SK-N-SH treated with all-trans-retinoic acid at 6 μM for 48 hours (cell line): ENCODE data around the gene MOCOS.

Experiments
- ATAC-seq: fragments of 200-7000 bp; cut with Tn5 transposase; 3 replicates; pipeline ENCODE4 v1.9.1; 2020; ENCODE audit warnings: mild to moderate bottlenecking, moderate library complexity
- ARNTL ChIP-seq: fragments of 450-650 bp; formaldehyde crosslinking; IDR thresholded peaks from 2 replicates; pipeline ENCODE4 v1.5.0; 2020; ENCODE audit warnings: low read depth, mild to moderate bottlenecking, moderate library complexity, borderline replicate concordance
- BACH2 ChIP-seq: fragments of 250-450 bp; sonication (Bioruptor Pico); IDR thresholded peaks from 2 replicates; pipeline ENCODE4 v1.9.0; 2021; ENCODE audit warnings: mild to moderate bottlenecking, borderline replicate concordance
- CREB5 ChIP-seq: fragments of 250-450 bp; sonication (Bioruptor Pico); IDR thresholded peaks from 2 replicates; pipeline ENCODE4 v1.5.1; 2020; ENCODE audit warnings: low read depth, mild to moderate bottlenecking, moderate library complexity
- CSRNP3 ChIP-seq: fragments of 250-450 bp; sonication (Bioruptor Pico); IDR thresholded peaks from 2 replicates; pipeline ENCODE4 v1.5.1; 2021; ENCODE audit warnings: mild to moderate bottlenecking, moderate library complexity
- ESRRG ChIP-seq: fragments of 250-450 bp; sonication (Bioruptor Pico); IDR thresholded peaks from 2 replicates; pipeline ENCODE4 v1.6.1; 2021; ENCODE audit warnings: mild to moderate bottlenecking
- GLIS3 ChIP-seq: fragments of 250-450 bp; sonication (Bioruptor Pico); IDR thresholded peaks from 2 replicates; pipeline ENCODE4 v1.5.0; 2020; ENCODE audit warnings: mild to moderate bottlenecking, moderate library complexity
- ISL1 ChIP-seq: fragments of 250-450 bp; sonication (Bioruptor Pico); IDR thresholded peaks from 2 replicates; pipeline ENCODE4 v2.1.2; 2022; ENCODE audit warnings: mild to moderate bottlenecking, moderate library complexity
- OSR1 ChIP-seq: fragments of 250-450 bp; sonication (Bioruptor Pico); IDR thresholded peaks from 2 replicates; pipeline ENCODE4 v1.8.0; 2022; ENCODE audit warnings: moderate library complexity, mild to moderate bottlenecking, inconsistent platforms
- PATZ1 ChIP-seq: fragments of 250-450 bp; sonication (Bioruptor Pico); IDR thresholded peaks from 2 replicates; pipeline ENCODE4 v1.8.0; 2020; ENCODE audit warnings: mild to moderate bottlenecking, moderate library complexity, borderline replicate concordance
- POU6F1 ChIP-seq: fragments of 250-450 bp; sonication (Bioruptor Pico); IDR thresholded peaks from 2 replicates; pipeline ENCODE4 v1.8.0; 2021; ENCODE audit warnings: low read depth, mild to moderate bottlenecking, moderate library complexity, borderline replicate concordance
- RARB ChIP-seq: fragments of 250-450 bp; sonication (Bioruptor Pico); IDR thresholded peaks from 2 replicates; pipeline ENCODE4 v1.8.0; 2021; ENCODE audit warnings: mild to moderate bottlenecking, moderate library complexity
- SNAI2 ChIP-seq: fragments of 250-450 bp; sonication (Bioruptor Pico); IDR thresholded peaks from 2 replicates; pipeline ENCODE4 v1.5.0; 2020; ENCODE audit warnings: mild to moderate bottlenecking, moderate library complexity
- TCF4 ChIP-seq: fragments of 250-450 bp; sonication (Bioruptor Pico); IDR thresholded peaks from 2 replicates; pipeline ENCODE4 v1.8.0; 2021; ENCODE audit warnings: mild to moderate bottlenecking, moderate library complexity, borderline replicate concordance
- ZC3H10 ChIP-seq: fragments of 250-450 bp; sonication (Bioruptor Pico); IDR thresholded peaks from 2 replicates; pipeline ENCODE4 v1.5.1; 2021; ENCODE audit warnings: mild to moderate bottlenecking, moderate library complexity
- ZFP3 ChIP-seq: fragments of 250-450 bp; sonication (Bioruptor Pico); IDR thresholded peaks from 2 replicates; pipeline ENCODE4 v1.5.0; 2020; ENCODE audit warnings: mild to moderate bottlenecking, moderate library complexity
- ZFP30 ChIP-seq: fragments of 450-650 bp; formaldehyde crosslinking; IDR thresholded peaks from 2 replicates; pipeline ENCODE4 v1.5.0; 2022; ENCODE audit warnings: mild to moderate bottlenecking, moderate library complexity
- ZNF565 ChIP-seq: fragments of 450-650 bp; formaldehyde crosslinking; conservative IDR thresholded peaks from 2 replicates; pipeline ENCODE4 v1.5.0; 2020; ENCODE audit warnings: low read depth, mild to moderate bottlenecking, moderate library complexity
- ZNF70 ChIP-seq: fragments of 450-650 bp; formaldehyde crosslinking; IDR thresholded peaks from 2 replicates; pipeline ENCODE4 v1.5.0; 2020; ENCODE audit warnings: mild to moderate bottlenecking, moderate library complexity
- ZNF8 ChIP-seq: fragments of 450-650 bp; formaldehyde crosslinking; IDR thresholded peaks from 2 replicates; pipeline ENCODE4 v1.5.0; 2020; ENCODE audit warnings: mild to moderate bottlenecking, moderate library complexity

Gene MOCOS

GRCh38 chr18:36250827-36251226 lies 63.5 kb downstream of the MOCOS start:
- no peak for ATAC-seq
- TF ChIP-seq ZC3H10 (no peak), ISL1 (CRISPR knock-in tag) (no peak), ZNF70 (CRISPR knock-in tag) (no peak), ZNF565 (no peak), ZFP30 (CRISPR knock-in tag) (no peak), PATZ1 (no peak), RARB (CRISPR knock-in tag) (no peak), POU6F1 (CRISPR knock-in tag) (no peak), CSRNP3 (CRISPR knock-in tag) (no peak), ZFP3 (CRISPR knock-in tag) (no peak), CREB5 (CRISPR knock-in tag) (no peak), OSR1 (CRISPR knock-in tag) (no peak), GLIS3 (CRISPR knock-in tag) (no peak), BACH2 (CRISPR knock-in tag) (no peak)

- TF ChIP-seq ZNF8 (CRISPR knock-in tag), result no peak
- ATAC-seq, result no peak
Measured at GRCh38 chr18:36255072-36255698, 67.9 kb downstream of the MOCOS start.

- ATAC-seq, result no peak
- TF ChIP-seq ESRRG (CRISPR knock-in tag) (no peak), ARNTL (no peak)
Measured at GRCh38 chr18:36256094-36256493, 68.8 kb downstream of the MOCOS start.

- no peak for TF ChIP-seq CREB5 (CRISPR knock-in tag)
- no peak for TF ChIP-seq OSR1 (CRISPR knock-in tag)
- TF ChIP-seq ZFP30 (CRISPR knock-in tag), result no peak
- no peak for TF ChIP-seq SNAI2 (CRISPR knock-in tag)
- TF ChIP-seq ZFP3 (CRISPR knock-in tag), result no peak
- no peak for TF ChIP-seq ARNTL
- TF ChIP-seq RARB (CRISPR knock-in tag), result no peak
- TF ChIP-seq TCF4 (CRISPR knock-in tag), result no peak
- TF ChIP-seq PATZ1, result no peak
- no peak for TF ChIP-seq BACH2 (CRISPR knock-in tag)
- ATAC-seq, result no peak
Measured at GRCh38 chr18:36262971-36263370, 75.7 kb downstream of the MOCOS start.
